NB4 (cell line): ENCODE measurements around the gene PPP6R1.
A peak's percentile ranks its signal among the peaks of the same experiment; 100 is the strongest.
"Not testable (repeated sequence)": the region's sequence is repeated elsewhere in the genome, so short reads cannot be mapped to it uniquely, and the experiment has no call there.

Experiments
- DNase-seq: peaks from one replicate; pipeline ENCODE4 v3.0.0; 2010; ENCODE audit warnings: low read depth
- H3K4me3 ChIP-seq: one replicate; pipeline ENCODE4 v1.5.1; 2011; ENCODE audit warnings: mild to moderate bottlenecking, low read depth, low read length, moderate library complexity
- MYC ChIP-seq: IDR thresholded peaks from 2 replicates; pipeline ENCODE4 v1.6.1; 2011; ENCODE audit warnings: low read depth, low read length
- POLR2A ChIP-seq: IDR thresholded peaks from 2 replicates; pipeline ENCODE4 v1.6.1; 2011; ENCODE audit warnings: mild to moderate bottlenecking; ENCODE audit not compliant: insufficient read length; ENCODE audit errors: extremely low read depth
- TF ChIP-seq, protein P1 (sequence below): IDR thresholded peaks from 2 replicates; pipeline ENCODE4 v1.6.1; 2011; ENCODE audit warnings: low read depth, low read length
- TF ChIP-seq, protein P2 (sequence below): IDR thresholded peaks from one replicate; pipeline ENCODE4 v1.5.1; 2012; ENCODE audit warnings: low read depth, low read length

The PPP6R1 gene

DNA sequence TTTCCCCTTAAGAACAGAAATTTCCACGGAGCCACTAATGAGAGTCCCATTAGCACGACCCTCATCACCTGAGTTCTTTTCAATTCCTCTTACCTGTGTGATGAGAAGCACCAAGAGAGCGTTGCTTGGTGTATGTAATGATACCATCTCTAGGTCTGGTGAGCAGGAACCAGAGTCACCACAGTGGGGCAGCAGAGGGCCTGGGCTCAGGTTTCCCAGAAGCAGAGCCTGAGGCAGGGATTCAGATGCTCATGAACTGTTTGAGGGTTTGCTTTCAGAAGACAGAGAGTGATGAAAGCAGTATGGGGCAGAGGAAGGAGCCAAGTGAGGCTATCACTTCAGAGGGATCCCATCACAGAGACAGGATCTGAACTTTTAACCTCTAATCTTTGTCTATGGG lies 46.4 kb downstream of the PPP6R1 start:
- TF ChIP-seq, protein P1, sequence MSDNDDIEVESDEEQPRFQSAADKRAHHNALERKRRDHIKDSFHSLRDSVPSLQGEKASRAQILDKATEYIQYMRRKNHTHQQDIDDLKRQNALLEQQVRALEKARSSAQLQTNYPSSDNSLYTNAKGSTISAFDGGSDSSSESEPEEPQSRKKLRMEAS, result no peak
- TF ChIP-seq, protein P2, sequence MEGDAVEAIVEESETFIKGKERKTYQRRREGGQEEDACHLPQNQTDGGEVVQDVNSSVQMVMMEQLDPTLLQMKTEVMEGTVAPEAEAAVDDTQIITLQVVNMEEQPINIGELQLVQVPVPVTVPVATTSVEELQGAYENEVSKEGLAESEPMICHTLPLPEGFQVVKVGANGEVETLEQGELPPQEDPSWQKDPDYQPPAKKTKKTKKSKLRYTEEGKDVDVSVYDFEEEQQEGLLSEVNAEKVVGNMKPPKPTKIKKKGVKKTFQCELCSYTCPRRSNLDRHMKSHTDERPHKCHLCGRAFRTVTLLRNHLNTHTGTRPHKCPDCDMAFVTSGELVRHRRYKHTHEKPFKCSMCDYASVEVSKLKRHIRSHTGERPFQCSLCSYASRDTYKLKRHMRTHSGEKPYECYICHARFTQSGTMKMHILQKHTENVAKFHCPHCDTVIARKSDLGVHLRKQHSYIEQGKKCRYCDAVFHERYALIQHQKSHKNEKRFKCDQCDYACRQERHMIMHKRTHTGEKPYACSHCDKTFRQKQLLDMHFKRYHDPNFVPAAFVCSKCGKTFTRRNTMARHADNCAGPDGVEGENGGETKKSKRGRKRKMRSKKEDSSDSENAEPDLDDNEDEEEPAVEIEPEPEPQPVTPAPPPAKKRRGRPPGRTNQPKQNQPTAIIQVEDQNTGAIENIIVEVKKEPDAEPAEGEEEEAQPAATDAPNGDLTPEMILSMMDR, result peak; percentile 48
- no peak overlapping the region for H3K4me3 ChIP-seq
- peak; percentile 56 for DNase-seq

DNA sequence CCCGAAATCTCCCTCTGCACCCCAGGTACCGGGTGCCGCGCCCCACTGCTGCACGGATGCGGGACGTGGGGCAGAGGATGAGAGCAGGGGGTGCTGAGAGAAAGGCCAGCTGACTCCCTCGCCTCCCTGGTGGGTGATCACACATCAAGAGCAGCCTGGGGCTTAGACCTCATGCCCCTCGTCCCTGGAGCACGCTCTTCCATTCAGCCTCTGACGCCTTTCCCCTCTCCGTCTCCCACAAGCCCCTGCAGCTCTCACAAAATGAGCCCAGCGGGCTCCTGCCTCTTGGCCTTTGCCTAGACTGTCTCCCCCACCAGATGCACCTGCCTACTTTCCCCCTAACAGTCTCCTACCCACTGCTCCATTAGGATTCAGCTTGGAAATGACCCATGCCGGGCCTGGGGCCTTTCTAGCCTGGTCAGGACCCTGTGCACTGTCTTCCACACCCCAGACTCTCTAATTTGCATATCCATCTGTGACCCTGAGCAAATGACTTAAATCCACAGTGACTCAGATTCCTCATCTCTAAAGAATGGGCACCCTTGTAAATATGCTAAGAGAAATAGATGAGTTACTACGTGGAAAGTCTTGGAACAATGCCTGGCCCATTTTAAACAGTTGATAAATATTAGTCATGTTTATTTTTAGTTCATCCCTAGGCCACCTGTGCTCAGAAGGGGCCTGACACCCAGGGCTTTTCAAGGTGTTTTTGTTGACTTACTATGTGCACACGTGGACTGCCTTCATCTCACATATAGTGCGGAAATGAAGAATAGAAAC lies 48.9 kb downstream of the PPP6R1 start:
- no peak for DNase-seq
- H3K4me3 ChIP-seq, result no peak overlapping the region
- TF ChIP-seq MYC (no peak), POLR2A (no peak)
- TF ChIP-seq, protein P1, result no peak

DNA sequence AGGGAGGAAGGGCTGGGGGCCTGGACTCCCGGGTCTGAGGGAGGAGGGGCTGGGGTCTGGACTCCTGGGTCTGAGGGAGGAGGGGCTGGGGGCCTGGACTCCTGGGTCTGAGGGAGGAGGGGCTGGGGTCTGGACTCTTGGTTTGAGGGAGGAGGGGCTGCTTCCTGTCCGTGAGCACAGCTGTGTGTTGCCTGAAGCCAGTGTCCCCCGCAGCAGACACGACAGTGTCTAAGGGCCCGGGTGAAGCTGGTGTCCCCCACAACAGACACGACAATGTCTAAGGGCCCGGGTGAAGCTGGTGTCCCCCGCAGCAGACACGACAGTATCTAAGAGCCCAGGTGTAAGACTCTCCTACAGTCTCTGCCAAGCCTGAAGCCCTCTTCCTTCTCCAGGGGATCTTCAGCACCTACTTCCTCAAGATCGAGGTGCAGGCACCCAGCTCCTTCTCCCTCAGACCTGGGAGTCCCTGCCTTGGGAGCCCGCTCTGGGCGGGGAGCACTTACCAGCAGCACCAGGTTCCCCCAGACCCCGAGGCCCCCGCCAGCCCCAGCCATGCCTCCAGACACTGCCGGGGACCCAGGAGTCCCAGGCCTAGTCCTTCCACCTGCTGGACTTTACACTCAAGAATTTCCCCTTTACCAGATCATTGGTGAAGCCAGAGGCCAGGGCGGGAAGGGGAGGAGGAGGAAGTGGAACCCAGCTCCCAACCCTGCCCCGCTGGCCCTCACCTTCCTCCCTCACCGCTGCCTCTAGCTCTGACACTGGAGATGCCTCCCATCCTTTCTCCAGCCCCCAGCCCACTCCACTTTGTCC lies 49.7 kb downstream of the PPP6R1 start, which contains the start of gene PTPRH:
Gene PTPRH, minus strand, starts transcription at position 622 of the 813 bp plus-strand sequence. Its CDS starts 68 bp downstream, at position 554.
- DNase-seq, result peak; percentile 29
- TF ChIP-seq, protein P2, result no peak
- TF ChIP-seq MYC, result no peak
- no peak for TF ChIP-seq POLR2A
- TF ChIP-seq, protein P1, result no peak
- H3K4me3 ChIP-seq, result no peak within 1 kb of the TSS

DNA sequence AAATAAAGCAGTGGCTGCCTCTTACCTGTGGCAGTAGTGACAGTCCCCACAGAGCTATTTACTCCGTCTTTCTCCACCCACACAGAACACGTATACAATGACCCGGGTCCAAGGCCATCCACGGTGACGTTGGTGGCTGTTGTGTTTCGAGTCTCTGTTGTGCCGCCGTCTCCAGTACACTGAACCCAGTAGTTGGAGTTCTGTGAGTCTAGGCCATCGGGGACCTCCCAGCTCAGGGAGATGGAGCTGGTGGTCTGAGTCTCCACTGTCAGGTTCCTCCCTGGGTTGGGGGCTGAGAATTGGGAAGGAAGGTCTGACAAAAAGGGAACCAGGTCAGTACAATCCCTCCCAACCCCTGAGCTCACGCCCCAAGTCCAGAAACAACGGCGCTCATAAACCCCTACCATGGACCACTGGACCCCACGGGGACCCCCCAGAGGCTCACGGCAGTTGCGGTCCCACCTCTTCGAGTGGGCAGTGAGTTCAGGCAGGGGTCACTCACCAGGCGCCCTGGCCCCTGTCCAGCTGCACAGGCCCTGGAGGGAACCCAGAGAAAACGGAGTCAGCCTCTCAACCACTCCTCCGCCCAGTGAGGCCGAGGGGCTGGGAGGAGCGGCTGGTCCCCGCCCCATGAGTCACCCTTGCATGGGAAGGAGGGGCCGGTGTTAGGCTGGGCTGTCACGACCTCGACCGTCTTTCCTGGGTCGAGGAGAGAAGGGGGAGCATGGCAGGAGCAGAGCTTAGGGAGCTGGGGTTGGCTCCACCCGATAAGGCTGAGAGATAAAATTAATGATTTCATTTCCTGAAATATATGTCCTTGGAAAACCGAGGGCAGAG lies 51.9 kb downstream of the PPP6R1 start:
- peak; percentile 82 for DNase-seq
- TF ChIP-seq, protein P1, result no peak
- TF ChIP-seq POLR2A (no peak), MYC (no peak)
- TF ChIP-seq, protein P2, result no peak
- H3K4me3 ChIP-seq, result no peak overlapping the region

DNA sequence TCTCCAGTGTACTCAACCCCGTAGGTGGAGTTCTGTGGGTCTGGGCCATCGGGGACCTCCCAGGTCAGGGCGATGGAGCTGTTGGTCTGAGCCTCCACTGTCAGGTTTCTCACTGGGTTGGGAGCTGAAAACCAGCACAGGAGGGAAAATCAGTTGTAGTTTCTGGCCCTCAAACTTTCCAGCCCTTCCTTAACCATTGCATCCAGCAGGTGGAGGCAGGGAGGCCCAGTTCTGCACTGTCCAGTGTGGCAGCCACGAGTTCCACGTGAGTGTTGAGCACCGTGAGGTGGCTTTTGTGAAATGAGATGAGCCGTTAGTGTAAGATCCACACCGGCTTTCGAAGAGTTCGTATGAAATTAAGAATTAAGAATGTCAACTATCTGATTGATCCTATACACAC lies 56.6 kb downstream of the PPP6R1 start:
- DNase-seq, H3K4me3 ChIP-seq: not testable (repeated sequence)

DNA sequence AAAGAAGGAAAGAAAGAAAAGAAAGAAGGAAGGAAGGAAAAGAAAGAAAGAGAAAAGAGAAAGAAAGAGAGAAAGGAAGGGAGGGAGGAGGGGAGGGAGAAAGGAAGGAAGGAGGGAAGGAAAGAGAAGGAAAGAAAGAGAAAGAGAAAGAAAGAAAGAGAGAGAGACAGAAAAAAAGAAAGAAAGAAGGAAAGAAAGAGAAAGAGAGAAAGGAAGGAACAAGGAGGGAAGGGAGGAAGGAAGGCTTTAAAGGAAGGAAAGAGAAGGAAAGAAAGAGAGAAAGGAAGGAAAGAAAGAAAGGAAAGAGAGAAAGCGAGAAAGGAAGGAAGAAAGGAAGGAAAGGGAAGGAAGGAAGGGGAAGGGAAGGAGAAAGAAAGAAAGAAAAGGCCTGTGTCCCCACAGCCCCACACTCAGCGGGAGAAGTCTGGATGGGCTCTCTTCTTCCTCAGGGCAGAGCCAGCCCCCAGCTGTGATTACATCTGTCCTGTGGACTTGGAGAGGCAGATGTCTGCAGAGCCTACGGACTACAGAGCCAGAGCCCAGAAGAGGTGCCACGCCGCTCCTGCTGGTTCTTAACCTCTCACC lies 59.1 kb downstream of the PPP6R1 start:
- H3K4me3 ChIP-seq, result no peak overlapping the region
- TF ChIP-seq MYC, result no peak
- TF ChIP-seq, protein P1, result no peak
- TF ChIP-seq, protein P2, result no peak
- TF ChIP-seq POLR2A, result no peak
- DNase-seq, result no peak
